ENCODE results near the gene SMG6. TPM values are rescaled to one million over a fixed set of nuclear protein-coding genes. Genes with fewer than 3 reads are reported as not detected.

The SMG6 gene
- total and polyA plus RNA-seq, 2 of the 13 experiments (the other 11 are each of a cell fraction or from before 2014, with no cell fraction given), result 4.6 to 14.6 TPM

DNA sequence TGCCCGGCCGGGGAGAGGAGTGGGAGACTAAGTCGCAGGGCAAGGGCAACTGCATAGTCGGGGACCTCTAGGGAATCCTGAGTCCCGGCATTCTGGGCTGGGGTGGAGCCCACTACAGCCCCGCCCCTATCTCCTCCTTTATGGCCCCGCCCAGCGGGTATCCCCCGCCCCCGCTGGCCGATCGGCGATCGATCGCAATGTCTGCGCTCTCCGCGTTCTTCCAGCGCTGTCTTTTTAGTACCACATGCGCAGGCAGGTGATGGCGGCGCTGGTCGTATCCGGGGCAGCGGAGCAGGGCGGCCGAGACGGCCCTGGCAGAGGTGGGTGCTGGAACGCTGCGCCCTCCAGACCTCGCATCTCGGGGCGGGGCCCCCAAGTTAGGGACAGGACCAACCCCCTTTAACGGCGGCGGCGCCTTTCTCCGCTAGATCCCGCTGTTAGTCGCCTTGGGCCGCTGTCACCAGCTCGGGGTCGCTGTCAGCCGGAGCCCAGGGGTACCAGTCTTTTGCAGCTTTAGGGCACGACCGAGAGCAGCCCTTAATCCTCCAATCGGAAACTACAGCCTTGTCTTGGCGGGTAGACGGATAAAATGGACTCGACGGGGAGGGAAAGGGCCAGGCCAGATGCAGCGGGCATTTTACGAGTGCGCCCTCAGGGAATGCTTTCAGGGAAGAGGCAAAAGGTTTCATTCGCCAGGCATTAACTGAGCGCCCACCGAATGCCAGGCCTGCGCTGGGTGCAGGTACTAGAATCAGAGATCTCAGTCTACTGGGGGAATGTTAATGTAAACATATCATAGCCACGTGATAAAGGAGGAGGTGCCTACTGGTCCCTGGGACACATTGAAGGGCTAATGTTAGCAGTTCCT, 273.4 kb downstream of the SMG6 start, which contains the start of gene DPH1 (continued):
- TF ChIP-seq ZNF615 (CRISPR knock-in tag; IDR thresholded peaks at IDR 0.05; ENCODE audit: borderline replicate concordance) (no peak), TBL1XR1 (IDR thresholded peaks at IDR 0.05; ENCODE audit: borderline replicate concordance, low read length, partially characterized antibody) (no peak), ETV6 (CRISPR knock-in tag; conservative IDR thresholded peaks at IDR 0.05) (peak; percentile 56; the same call in 1 of the 2 replicates), TCF7L2 (IDR thresholded peaks at IDR 0.05; ENCODE audit: low read depth, low read length) (no peak), NONO (IDR thresholded peaks at IDR 0.05) (no peak), NONO (CRISPR knock-in tag; conservative IDR thresholded peaks at IDR 0.05) (peak; percentile 94), ZNF3 (CRISPR knock-in tag; IDR thresholded peaks at IDR 0.05) (no peak), ZNF773 (CRISPR knock-in tag; IDR thresholded peaks at IDR 0.05; ENCODE audit: borderline replicate concordance) (no peak), MEF2D (CRISPR knock-in tag; IDR thresholded peaks at IDR 0.05) (peak; percentile 48; the same call in 1 of the 2 replicates), ZNF619 (CRISPR knock-in tag; IDR thresholded peaks at IDR 0.05) (0 out of 2 replicates have a peak, but pooled peaks have one; percentile 62), SIN3B (IDR thresholded peaks at IDR 0.05; ENCODE audit: low read length) (peak; percentile 80), CAMTA2 (CRISPR knock-in tag; IDR thresholded peaks at IDR 0.05; ENCODE audit: borderline replicate concordance) (no peak; the same call in 1 of the 2 replicates), CEBPG (CRISPR knock-in tag; IDR thresholded peaks at IDR 0.05) (peak; percentile 38)
- TF ChIP-seq, protein P1, sequence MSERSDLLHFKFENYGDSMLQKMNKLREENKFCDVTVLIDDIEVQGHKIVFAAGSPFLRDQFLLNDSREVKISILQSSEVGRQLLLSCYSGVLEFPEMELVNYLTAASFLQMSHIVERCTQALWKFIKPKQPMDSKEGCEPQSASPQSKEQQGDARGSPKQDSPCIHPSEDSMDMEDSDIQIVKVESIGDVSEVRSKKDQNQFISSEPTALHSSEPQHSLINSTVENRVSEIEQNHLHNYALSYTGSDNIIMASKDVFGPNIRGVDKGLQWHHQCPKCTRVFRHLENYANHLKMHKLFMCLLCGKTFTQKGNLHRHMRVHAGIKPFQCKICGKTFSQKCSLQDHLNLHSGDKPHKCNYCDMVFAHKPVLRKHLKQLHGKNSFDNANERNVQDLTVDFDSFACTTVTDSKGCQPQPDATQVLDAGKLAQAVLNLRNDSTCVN (CRISPR knock-in tag; IDR thresholded peaks at IDR 0.05; ENCODE audit: borderline replicate concordance), result no peak
- TF ChIP-seq, protein P2, sequence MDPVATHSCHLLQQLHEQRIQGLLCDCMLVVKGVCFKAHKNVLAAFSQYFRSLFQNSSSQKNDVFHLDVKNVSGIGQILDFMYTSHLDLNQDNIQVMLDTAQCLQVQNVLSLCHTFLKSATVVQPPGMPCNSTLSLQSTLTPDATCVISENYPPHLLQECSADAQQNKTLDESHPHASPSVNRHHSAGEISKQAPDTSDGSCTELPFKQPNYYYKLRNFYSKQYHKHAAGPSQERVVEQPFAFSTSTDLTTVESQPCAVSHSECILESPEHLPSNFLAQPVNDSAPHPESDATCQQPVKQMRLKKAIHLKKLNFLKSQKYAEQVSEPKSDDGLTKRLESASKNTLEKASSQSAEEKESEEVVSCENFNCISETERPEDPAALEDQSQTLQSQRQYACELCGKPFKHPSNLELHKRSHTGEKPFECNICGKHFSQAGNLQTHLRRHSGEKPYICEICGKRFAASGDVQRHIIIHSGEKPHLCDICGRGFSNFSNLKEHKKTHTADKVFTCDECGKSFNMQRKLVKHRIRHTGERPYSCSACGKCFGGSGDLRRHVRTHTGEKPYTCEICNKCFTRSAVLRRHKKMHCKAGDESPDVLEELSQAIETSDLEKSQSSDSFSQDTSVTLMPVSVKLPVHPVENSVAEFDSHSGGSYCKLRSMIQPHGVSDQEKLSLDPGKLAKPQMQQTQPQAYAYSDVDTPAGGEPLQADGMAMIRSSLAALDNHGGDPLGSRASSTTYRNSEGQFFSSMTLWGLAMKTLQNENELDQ (CRISPR knock-in tag; IDR thresholded peaks at IDR 0.05; ENCODE audit: borderline replicate concordance), result no peak
- TF ChIP-seq, protein P3, sequence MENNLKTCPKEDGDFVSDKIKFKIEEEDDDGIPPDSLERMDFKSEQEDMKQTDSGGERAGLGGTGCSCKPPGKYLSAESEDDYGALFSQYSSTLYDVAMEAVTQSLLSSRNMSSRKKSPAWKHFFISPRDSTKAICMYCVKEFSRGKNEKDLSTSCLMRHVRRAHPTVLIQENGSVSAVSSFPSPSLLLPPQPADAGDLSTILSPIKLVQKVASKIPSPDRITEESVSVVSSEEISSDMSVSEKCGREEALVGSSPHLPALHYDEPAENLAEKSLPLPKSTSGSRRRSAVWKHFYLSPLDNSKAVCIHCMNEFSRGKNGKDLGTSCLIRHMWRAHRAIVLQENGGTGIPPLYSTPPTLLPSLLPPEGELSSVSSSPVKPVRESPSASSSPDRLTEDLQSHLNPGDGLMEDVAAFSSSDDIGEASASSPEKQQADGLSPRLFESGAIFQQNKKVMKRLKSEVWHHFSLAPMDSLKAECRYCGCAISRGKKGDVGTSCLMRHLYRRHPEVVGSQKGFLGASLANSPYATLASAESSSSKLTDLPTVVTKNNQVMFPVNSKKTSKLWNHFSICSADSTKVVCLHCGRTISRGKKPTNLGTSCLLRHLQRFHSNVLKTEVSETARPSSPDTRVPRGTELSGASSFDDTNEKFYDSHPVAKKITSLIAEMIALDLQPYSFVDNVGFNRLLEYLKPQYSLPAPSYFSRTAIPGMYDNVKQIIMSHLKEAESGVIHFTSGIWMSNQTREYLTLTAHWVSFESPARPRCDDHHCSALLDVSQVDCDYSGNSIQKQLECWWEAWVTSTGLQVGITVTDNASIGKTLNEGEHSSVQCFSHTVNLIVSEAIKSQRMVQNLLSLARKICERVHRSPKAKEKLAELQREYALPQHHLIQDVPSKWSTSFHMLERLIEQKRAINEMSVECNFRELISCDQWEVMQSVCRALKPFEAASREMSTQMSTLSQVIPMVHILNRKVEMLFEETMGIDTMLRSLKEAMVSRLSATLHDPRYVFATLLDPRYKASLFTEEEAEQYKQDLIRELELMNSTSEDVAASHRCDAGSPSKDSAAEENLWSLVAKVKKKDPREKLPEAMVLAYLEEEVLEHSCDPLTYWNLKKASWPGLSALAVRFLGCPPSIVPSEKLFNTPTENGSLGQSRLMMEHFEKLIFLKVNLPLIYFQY (CRISPR knock-in tag; IDR thresholded peaks at IDR 0.05; ENCODE audit: borderline replicate concordance), result no peak
- TF ChIP-seq, protein P4, sequence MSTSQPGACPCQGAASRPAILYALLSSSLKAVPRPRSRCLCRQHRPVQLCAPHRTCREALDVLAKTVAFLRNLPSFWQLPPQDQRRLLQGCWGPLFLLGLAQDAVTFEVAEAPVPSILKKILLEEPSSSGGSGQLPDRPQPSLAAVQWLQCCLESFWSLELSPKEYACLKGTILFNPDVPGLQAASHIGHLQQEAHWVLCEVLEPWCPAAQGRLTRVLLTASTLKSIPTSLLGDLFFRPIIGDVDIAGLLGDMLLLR (CRISPR knock-in tag; IDR thresholded peaks at IDR 0.05), result peak; percentile 99
- TF ChIP-seq, protein P5, sequence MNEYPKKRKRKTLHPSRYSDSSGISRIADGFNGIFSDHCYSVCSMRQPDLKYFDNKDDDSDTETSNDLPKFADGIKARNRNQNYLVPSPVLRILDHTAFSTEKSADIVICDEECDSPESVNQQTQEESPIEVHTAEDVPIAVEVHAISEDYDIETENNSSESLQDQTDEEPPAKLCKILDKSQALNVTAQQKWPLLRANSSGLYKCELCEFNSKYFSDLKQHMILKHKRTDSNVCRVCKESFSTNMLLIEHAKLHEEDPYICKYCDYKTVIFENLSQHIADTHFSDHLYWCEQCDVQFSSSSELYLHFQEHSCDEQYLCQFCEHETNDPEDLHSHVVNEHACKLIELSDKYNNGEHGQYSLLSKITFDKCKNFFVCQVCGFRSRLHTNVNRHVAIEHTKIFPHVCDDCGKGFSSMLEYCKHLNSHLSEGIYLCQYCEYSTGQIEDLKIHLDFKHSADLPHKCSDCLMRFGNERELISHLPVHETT (CRISPR knock-in tag; conservative IDR thresholded peaks at IDR 0.05), result peak; percentile 77

Measured in HepG2 (cell line).